GM12891 (cell line): Measurements from ENCODE around the gene LFNG.

Experiments
- POLR2A ChIP-seq: IDR thresholded peaks from 2 replicates; pipeline ENCODE4 v1.6.1; 2011; ENCODE audit warnings: low read depth, low read length, control low read depth
- POLR2AphosphoS5 ChIP-seq: IDR thresholded peaks from 2 replicates; pipeline ENCODE4 v1.6.1; 2011; ENCODE audit warnings: low read depth, low read length, control low read depth

GRCh38 chr7:2513702-2514101, 5.9 kb upstream of the LFNG start:
- TF ChIP-seq POLR2AphosphoS5 (no peak), POLR2A (no peak)
